Muscle layer of duodenum (tissue), 2 donors: ENCODE measurements around the gene PTBP1.

Experiments used
- H3K27ac ChIP-seq: one replicate; pipeline ENCODE4 v1.7.0; 2013; ENCODE audit warnings: mild to moderate bottlenecking, low read length
- H3K27me3 ChIP-seq: one replicate; pipeline ENCODE4 v1.7.0; 2013; ENCODE audit warnings: low read depth, mild to moderate bottlenecking, control low read depth, low read length
- H3K36me3 ChIP-seq, 2 donors: one replicate each; pipeline ENCODE4 v1.7.0; 2013; ENCODE audit warnings: low read length in 2 of 2, control low read depth in 1 of 2, mild to moderate bottlenecking in 1 of 2; ENCODE audit not compliant: insufficient read depth in 2 of 2, control insufficient read depth in 1 of 2
- H3K4me1 ChIP-seq, 2 donors: one replicate each; pipeline ENCODE4 v1.7.0; 2013; ENCODE audit warnings: low read length in 2 of 2, mild to moderate bottlenecking in 2 of 2, control low read depth in 1 of 2, moderate library complexity in 1 of 2; ENCODE audit not compliant: insufficient read depth in 2 of 2, control insufficient read depth in 1 of 2
- H3K4me3 ChIP-seq, 2 donors: one replicate each; pipeline ENCODE4 v1.7.0; 2013; ENCODE audit warnings: low read length in 2 of 2, low read depth in 1 of 2, mild to moderate bottlenecking in 1 of 2
- H3K9me3 ChIP-seq, 2 donors: one replicate each; pipeline ENCODE4 v1.7.0; 2013; ENCODE audit warnings: low read length in 2 of 2, control low read depth in 1 of 2, mild to moderate bottlenecking in 1 of 2; ENCODE audit not compliant: control insufficient read depth in 1 of 2
- donor health status: healthy.

The PTBP1 gene

DNA sequence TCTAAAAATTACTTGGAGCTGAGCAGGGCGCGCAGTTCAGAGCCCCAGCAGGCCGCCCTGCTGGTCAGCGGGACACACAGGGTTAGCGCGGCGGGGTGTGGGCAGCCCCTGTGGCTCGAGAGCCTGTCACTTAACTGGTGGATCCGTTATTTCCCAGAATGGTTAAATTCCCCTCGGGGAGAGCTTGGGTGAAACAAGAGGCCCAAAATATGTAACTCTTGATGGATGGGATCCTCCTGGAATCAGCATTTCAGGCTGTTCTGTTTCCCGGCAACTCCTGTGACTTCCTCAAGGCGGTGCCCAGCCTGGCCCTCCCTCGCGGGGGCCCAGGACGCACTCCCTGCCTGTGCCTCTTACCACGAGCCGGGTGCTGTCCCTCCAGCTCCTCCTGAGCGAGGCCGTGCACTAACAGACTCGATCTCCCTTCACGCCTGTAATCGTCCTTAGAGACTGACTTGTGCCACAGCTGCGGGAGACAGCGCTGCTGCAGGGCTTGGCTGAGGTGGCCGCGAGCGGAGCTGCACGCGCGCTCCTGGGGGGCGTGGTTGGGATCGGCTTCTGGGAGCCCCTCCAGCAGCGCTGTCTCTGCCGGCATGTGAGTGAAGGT is 9.7 kb downstream of the PTBP1 start:
- Histone ChIP-seq H3K36me3 (peaks cover 55 to 82% of the 10 kb centered on the region in 2 donors), H3K4me3 (no peak overlapping the region), H3K27ac (no peak overlapping the region), H3K27me3 (no peaks in the 10 kb centered on the region), H3K9me3 (no peaks in the 10 kb centered on the region), H3K4me1 (peaks cover 5 to 31% of the 10 kb centered on the region in 2 donors)

DNA sequence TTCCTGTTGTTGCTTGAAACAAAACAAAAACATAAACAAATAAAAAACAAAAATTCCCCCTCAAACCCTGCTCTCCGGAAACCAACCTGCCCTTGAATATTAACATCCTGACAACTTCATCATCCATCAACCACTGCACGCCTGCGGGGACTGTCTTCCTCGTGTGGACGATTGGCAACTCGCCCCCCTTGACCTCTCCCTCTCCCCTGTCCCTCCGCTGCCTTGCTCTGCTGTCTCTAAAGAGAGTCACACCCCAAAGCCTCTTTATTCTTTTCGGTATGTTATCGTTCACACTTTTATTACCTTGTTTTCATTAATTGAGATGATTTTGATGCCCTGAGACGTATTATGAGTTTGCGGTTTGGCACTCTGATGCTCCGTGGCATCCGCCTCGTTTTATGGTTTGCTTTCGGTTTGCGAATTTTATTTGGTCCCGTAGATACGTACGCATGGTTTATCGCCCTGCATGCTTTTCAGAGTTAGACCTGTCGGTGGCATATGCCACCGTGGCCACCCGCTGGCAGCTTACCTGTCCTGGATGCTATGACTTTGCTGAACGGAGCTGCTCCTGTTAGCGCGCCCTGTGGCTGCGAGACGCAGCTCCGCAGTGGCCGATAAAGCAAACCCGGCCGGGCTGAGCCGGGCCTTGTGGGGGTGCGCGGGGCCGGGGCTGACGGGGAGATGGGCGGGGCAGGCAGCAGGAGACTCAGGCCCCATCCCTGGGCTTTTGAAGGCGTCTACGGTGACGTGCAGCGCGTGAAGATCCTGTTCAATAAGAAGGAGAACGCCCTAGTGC is 10.6 kb downstream of the PTBP1 start:
- peaks cover 55 to 86% of the 10 kb centered on the region in 2 donors for H3K36me3 ChIP-seq
- peaks cover 0 to 22% of the 10 kb centered on the region in 2 donors for H3K4me1 ChIP-seq
- H3K27ac ChIP-seq = no peak overlapping the region
- no peak overlapping the region for H3K4me3 ChIP-seq
- H3K27me3 ChIP-seq = no peaks in the 10 kb centered on the region
- H3K9me3 ChIP-seq = no peaks in the 10 kb centered on the region

DNA sequence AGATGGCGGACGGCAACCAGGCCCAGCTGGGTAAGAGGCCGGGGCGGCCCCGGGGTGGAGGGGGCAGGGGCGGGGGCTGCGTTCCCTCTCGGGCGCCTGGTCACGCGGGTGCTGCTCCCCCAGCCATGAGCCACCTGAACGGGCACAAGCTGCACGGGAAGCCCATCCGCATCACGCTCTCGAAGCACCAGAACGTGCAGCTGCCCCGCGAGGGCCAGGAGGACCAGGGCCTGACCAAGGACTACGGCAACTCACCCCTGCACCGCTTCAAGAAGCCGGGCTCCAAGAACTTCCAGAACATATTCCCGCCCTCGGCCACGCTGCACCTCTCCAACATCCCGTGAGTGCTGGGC is 11.1 kb downstream of the PTBP1 start:
- Histone ChIP-seq H3K36me3 (peaks cover 55 to 92% of the 10 kb centered on the region in 2 donors), H3K9me3 (no peaks in the 10 kb centered on the region), H3K4me1 (peaks cover 0 to 16% of the 10 kb centered on the region in 2 donors), H3K27me3 (no peaks in the 10 kb centered on the region), H3K4me3 (no peak overlapping the region), H3K27ac (no peak overlapping the region)

DNA sequence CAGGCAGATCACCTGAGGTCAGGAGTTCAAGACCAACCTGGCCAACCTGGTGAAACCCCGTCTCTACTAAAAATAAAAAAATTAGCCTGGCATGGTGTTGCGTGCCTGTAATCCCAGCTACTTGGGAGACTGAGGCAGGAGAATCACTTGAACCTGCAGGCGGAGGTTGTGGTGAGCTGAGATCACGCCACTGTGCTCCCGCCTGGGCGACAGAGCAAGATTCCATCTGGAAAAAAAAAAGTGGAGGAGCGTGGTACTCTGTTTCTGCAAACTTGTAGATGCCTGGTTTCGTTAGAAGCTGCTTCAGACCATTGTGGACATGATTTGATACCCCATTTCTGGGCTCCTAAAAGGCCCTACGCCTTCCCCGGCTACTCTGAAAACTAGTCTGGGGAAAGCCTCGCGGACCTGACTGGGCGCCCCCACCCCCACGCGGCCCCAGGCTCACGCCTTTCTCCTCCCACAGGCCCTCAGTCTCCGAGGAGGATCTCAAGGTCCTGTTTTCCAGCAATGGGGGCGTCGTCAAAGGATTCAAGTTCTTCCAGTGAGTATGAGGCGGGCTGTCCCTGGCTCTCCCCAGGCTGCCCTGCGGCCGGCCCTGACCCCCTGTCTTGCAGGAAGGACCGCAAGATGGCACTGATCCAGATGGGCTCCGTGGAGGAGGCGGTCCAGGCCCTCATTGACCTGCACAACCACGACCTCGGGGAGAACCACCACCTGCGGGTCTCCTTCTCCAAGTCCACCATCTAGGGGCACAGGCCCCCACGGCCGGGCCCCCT is 13.0 kb downstream of the PTBP1 start:
- Histone ChIP-seq H3K36me3 (peaks cover 42 to 78% of the 10 kb centered on the region in 2 donors), H3K4me3 (no peak overlapping the region), H3K9me3 (no peaks in the 10 kb centered on the region), H3K27me3 (no peaks in the 10 kb centered on the region), H3K4me1 (no peaks in the 10 kb centered on the region), H3K27ac (no peak overlapping the region)

DNA sequence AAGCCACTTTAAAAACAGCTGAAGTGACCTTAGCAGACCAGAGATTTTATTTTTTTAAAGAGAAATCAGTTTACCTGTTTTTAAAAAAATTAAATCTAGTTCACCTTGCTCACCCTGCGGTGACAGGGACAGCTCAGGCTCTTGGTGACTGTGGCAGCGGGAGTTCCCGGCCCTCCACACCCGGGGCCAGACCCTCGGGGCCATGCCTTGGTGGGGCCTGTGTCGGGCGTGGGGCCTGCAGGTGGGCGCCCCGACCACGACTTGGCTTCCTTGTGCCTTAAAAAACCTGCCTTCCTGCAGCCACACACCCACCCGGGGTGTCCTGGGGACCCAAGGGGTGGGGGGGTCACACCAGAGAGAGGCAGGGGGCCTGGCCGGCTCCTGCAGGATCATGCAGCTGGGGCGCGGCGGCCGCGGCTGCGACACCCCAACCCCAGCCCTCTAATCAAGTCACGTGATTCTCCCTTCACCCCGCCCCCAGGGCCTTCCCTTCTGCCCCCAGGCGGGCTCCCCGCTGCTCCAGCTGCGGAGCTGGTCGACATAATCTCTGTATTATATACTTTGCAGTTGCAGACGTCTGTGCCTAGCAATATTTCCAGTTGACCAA is 13.7 kb downstream of the PTBP1 start:
- no peak overlapping the region for H3K4me3 ChIP-seq
- no peaks in the 10 kb centered on the region for H3K4me1 ChIP-seq
- H3K27me3 ChIP-seq = no peaks in the 10 kb centered on the region
- H3K27ac ChIP-seq = no peak overlapping the region
- no peaks in the 10 kb centered on the region for H3K9me3 ChIP-seq
- H3K36me3 ChIP-seq = peaks cover 38 to 71% of the 10 kb centered on the region in 2 donors

DNA sequence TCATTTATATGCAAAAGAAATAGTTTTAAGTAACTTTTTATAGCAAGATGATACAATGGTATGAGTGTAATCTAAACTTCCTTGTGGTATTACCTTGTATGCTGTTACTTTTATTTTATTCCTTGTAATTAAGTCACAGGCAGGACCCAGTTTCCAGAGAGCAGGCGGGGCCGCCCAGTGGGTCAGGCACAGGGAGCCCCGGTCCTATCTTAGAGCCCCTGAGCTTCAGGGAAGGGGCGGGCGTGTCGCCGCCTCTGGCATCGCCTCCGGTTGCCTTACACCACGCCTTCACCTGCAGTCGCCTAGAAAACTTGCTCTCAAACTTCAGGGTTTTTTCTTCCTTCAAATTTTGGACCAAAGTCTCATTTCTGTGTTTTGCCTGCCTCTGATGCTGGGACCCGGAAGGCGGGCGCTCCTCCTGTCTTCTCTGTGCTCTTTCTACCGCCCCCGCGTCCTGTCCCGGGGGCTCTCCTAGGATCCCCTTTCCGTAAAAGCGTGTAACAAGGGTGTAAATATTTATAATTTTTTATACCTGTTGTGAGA is 14.3 kb downstream of the PTBP1 start:
- Histone ChIP-seq H3K36me3 (peaks cover 36 to 65% of the 10 kb centered on the region in 2 donors), H3K4me1 (no peaks in the 10 kb centered on the region)

DNA sequence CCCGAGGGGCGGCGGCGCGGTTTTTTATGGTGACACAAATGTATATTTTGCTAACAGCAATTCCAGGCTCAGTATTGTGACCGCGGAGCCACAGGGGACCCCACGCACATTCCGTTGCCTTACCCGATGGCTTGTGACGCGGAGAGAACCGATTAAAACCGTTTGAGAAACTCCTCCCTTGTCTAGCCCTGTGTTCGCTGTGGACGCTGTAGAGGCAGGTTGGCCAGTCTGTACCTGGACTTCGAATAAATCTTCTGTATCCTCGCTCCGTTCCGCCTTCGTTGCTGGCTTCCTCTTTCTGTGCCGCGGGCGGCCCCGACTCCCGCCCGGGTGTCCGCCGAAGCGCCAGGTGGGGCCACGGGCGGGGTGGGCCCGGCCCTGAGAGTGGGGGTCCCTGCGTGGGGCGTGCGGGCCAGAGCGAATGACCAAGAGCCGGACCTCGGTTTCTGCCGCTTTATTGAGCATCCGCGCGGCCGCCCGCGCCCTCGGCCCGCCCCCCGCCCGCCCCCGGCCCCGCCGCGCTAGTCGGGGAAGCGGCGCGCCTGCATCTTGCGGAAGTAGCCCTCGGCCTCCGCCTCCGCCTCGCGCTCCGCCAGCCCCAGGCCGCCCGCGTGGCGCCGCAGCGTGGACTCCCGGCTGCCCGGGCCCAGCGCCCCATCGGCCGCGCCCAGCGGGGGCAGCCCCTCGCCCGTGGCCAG is 14.9 kb downstream of the PTBP1 start:
- Histone ChIP-seq H3K4me3 (no peak overlapping the region), H3K9me3 (no peaks in the 10 kb centered on the region), H3K36me3 (peaks cover 30 to 59% of the 10 kb centered on the region in 2 donors), H3K27ac (no peak overlapping the region), H3K27me3 (no peaks in the 10 kb centered on the region), H3K4me1 (no peaks in the 10 kb centered on the region)

More for the DNA sequence above, 14.3 kb downstream of the PTBP1 start:
- Histone ChIP-seq H3K4me3 (no peak overlapping the region), H3K27ac (no peak overlapping the region), H3K27me3 (no peaks in the 10 kb centered on the region), H3K9me3 (no peaks in the 10 kb centered on the region)

DNA sequence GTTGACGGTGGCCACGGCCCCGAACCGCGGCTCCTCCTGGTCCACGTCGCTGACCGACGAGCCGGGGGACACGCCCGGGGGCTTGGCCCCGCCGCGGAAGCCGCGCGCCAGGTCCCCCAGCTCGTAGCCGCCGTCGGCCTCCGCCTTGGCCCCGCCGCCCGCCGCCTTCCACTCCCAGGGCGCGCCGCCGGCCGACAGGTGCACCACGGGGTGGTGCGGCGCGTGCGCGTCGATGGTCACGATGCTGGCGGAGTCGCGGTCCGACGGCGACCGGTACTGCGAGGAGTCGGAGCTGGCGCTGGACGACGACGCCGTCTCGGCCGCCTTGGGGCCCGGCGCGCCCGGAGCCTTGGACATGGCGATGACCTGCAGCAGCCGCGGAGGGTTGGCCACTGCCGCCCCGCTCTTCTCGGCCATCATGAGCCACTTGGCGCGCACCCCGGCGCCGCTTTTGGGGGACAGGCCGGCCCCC is 15.5 kb downstream of the PTBP1 start:
- Histone ChIP-seq H3K4me3 (no peak overlapping the region), H3K4me1 (no peaks in the 10 kb centered on the region), H3K27ac (no peak overlapping the region), H3K36me3 (peaks cover 24 to 53% of the 10 kb centered on the region in 2 donors), H3K9me3 (no peaks in the 10 kb centered on the region), H3K27me3 (no peaks in the 10 kb centered on the region)

DNA sequence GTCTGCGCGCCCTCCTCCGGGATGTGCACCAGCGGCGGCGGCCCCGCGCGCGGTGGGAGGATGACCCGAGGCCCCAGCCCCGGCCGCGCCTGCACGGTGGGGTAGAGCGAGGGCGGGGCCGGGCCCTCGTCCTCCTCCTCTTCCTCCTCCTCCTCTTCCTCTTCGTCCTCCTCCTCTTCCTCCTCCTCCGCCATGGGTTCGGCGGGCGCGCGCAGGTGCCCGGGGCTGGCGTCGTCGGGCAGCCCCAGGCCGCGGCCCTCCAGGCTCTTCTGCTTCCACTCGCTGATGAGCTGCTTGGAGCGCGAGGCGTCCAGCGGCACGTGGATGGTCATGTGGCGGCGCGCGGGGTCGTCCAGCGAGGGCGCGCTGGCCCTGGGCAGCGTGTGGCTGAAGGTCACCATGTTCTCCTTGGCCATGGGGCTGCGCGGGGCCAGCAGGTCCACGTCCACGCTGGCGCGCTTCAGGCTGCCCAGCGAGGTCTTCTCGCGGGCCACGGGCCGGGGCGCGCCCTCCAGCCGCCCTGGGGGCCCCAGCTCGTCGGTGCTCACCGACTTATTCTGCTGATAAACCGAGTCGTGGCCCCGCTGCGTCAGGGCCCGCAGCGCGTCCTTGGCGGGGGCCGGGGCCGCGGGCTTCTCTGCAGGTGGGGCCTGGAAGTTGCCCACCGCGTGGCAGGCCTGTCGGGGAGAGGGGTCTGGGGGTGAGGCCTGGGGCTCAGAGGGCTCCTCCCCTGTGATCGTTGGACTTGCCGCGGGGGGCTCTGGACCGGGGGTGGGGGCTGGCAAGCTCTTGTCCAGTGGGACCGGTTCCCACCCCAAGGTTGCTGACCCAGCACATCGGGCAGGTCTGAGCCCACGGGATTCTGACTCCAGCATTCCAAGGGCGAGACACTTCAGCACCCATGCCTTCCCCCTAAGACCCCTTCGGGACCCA is 16.2 kb downstream of the PTBP1 start:
- Histone ChIP-seq H3K27me3 (no peaks in the 10 kb centered on the region), H3K9me3 (no peaks in the 10 kb centered on the region), H3K36me3 (peaks cover 21 to 47% of the 10 kb centered on the region in 2 donors), H3K4me3 (no peak overlapping the region), H3K4me1 (no peaks in the 10 kb centered on the region), H3K27ac (no peak overlapping the region)
